Measurements from ENCODE around the gene NLRP4. TPM values are rescaled to one million over a fixed set of nuclear protein-coding genes. Genes with fewer than 3 reads are reported as not detected.

Gene NLRP4, protein sequence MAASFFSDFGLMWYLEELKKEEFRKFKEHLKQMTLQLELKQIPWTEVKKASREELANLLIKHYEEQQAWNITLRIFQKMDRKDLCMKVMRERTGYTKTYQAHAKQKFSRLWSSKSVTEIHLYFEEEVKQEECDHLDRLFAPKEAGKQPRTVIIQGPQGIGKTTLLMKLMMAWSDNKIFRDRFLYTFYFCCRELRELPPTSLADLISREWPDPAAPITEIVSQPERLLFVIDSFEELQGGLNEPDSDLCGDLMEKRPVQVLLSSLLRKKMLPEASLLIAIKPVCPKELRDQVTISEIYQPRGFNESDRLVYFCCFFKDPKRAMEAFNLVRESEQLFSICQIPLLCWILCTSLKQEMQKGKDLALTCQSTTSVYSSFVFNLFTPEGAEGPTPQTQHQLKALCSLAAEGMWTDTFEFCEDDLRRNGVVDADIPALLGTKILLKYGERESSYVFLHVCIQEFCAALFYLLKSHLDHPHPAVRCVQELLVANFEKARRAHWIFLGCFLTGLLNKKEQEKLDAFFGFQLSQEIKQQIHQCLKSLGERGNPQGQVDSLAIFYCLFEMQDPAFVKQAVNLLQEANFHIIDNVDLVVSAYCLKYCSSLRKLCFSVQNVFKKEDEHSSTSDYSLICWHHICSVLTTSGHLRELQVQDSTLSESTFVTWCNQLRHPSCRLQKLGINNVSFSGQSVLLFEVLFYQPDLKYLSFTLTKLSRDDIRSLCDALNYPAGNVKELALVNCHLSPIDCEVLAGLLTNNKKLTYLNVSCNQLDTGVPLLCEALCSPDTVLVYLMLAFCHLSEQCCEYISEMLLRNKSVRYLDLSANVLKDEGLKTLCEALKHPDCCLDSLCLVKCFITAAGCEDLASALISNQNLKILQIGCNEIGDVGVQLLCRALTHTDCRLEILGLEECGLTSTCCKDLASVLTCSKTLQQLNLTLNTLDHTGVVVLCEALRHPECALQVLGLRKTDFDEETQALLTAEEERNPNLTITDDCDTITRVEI
- total RNA-seq: not detected in 2 replicates

DNA sequence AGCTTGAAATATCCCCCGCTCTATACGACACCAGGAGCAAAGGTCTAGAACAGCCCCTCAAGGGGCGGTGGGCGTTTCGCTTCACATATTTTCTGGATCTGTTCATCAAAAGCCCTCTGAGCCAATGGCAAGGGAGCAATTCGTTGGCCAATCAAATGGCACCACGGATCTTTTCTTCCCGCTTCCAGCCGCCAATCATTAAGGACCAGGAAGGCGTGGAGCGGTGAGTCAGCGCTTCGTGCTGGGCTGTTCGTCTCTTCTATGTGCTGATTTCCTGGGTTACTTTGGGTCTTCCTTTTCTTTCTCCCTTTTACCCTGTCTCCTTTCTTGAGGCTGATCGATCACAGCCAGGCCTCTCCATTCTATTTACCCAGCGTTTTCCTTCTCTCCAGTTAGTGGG, at the start of gene NLRP4:
Gene NLRP4 (plus strand): TSS at position 201 of the 400 bp plus-strand sequence. CDS start 15,541 bp downstream, outside the sequence.

DNA sequence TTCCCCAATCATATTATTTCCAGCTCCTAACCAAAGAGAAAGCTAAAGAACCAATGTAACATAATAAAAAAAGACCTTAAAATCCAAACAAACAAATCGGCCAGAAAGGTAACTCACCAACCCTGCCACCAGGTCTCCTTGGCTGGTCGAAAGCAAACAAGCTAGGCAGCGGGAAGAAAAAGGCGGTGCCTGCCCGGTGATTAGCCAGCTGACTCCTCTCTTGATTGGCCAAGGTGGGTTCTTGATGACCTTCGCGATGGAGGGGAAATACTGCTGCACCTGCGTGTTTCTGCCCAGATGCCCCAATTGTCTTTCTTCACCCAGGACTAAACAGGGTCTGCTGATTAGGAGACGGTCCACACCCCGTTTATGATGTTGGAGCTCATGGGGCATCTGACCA, 4.5 kb upstream of the NLRP4 start, which contains the start of gene NLRP11:
Gene NLRP11 (minus strand): TSS at position 154 of the 400 bp plus-strand sequence. CDS start 13,825 bp downstream, outside the sequence.

Other genes starting within 250 kb of the NLRP4 start
- gene FIZ1, start 237.0 kb upstream of the NLRP4 start, total RNA-seq: 3.2 and 4.2 TPM in 2 replicates
- 7.2 and 9.0 TPM in 2 replicates for gene ZNF524, start 236.3 kb upstream of the NLRP4 start, total RNA-seq
- 1.6 and 1.8 TPM in 2 replicates for gene ZNF865, start 230.9 kb upstream of the NLRP4 start, total RNA-seq
- gene ZNF784, start 212.0 kb upstream of the NLRP4 start, total RNA-seq: 2.0 and 2.4 TPM in 2 replicates
- gene ZNF580, start 195.5 kb upstream of the NLRP4 start, total RNA-seq: 5.1 and 6.7 TPM in 2 replicates
- gene ZNF581, start 192.9 kb upstream of the NLRP4 start, total RNA-seq: 16.4 and 16.7 TPM in 2 replicates
- 8.0 and 8.5 TPM in 2 replicates for gene CCDC106, start 188.3 kb upstream of the NLRP4 start, total RNA-seq
- 171 and 192 TPM in 2 replicates for gene U2AF2, start 181.5 kb upstream of the NLRP4 start, total RNA-seq
- 74.6 and 86.4 TPM in 2 replicates for gene EPN1, start 161.3 kb upstream of the NLRP4 start, total RNA-seq
- not detected in 2 replicates for gene NLRP9, start 98.1 kb upstream of the NLRP4 start, total RNA-seq
- gene RFPL4A, start 77.4 kb upstream of the NLRP4 start, total RNA-seq: not detected in 2 replicates
- gene RFPL4AL1, start 67.4 kb upstream of the NLRP4 start, total RNA-seq: 0.13 TPM in 1 of 2 replicates, not detected in the other
- not detected in 2 replicates for gene NLRP11, start 4.5 kb upstream of the NLRP4 start, total RNA-seq
- gene NLRP13, start 95.8 kb downstream of the NLRP4 start, total RNA-seq: not detected in 2 replicates
- gene NLRP8, start 111.3 kb downstream of the NLRP4 start, total RNA-seq: not detected in 2 replicates
- not detected in 2 replicates for gene NLRP5, start 150.2 kb downstream of the NLRP4 start, total RNA-seq